ENCODE data around the gene RARA. TPM values are rescaled to one million over a fixed set of nuclear protein-coding genes. Genes with fewer than 3 reads are reported as not detected.

The RARA gene
- total RNA-seq, 1 experiment from 2014 or later = 12.2 TPM

- Mint-ChIP-seq H3K4me1 (ENCODE audit: insufficient read depth, unreplicated experiment) (peaks cover 24% of the 10 kb centered on the region), H3K36me3 (ENCODE audit: insufficient read depth, unreplicated experiment) (peaks cover 29% of the 10 kb centered on the region), H3K27ac (ENCODE audit: low read depth, unreplicated experiment) (no peak overlapping the region), H3K4me3 (ENCODE audit: unreplicated experiment) (no peak overlapping the region), H3K9me3 (ENCODE audit: unreplicated experiment) (no peaks in the 10 kb centered on the region), H3K27me3 (ENCODE audit: insufficient read depth, unreplicated experiment) (no peaks in the 10 kb centered on the region)
- no TSS peak for BruUV-seq (replicated peaks)
- DNase-seq (ENCODE audit: unreplicated experiment) = no peak
- TF ChIP-seq CTCF (IDR thresholded peaks at IDR 0.05; ENCODE audit: unreplicated experiment) = no peak
- CTCF ChIA-PET = interaction anchor here (0.9 to 15.7 kb wide), 6 partner anchors 9 to 209 kb away, joined by 3 to 396 read pairs (median 4); partner anchors contain the start of gene RARA
- intact Hi-C loops (cut with micrococcal nuclease) = no loop called here
- POLR2A ChIA-PET = interaction anchor here (1.0 kb wide), 1 partner anchor 49 kb away, joined by 5 read pairs; no protein-coding TSS in a partner anchor
These were observed 43.9 kb downstream of the RARA start for GRCh38 chr17:40352779-40353394.

- no peak overlapping the region for H3K27ac Mint-ChIP-seq (ENCODE audit: low read depth, unreplicated experiment)
- no peak overlapping the region for H3K4me3 Mint-ChIP-seq (ENCODE audit: unreplicated experiment)
- peaks cover 15% of the 10 kb centered on the region for H3K4me1 Mint-ChIP-seq (ENCODE audit: insufficient read depth, unreplicated experiment)
- ChIA-PET POLR2A (interaction anchor here (1.1 to 1.5 kb wide), 3 partner anchors 37 to 52 kb away, joined by 3 to 5 read pairs (median 5); no protein-coding TSS in a partner anchor), CTCF (interaction anchor here (0.6 to 15.7 kb wide), 21 partner anchors 11 to 207 kb away, joined by 3 to 396 read pairs (median 5); partner anchors contain the start of gene RARA)
- H3K9me3 Mint-ChIP-seq (ENCODE audit: unreplicated experiment) = no peaks in the 10 kb centered on the region
- peaks cover 29% of the 10 kb centered on the region for H3K36me3 Mint-ChIP-seq (ENCODE audit: insufficient read depth, unreplicated experiment)
- H3K27me3 Mint-ChIP-seq (ENCODE audit: insufficient read depth, unreplicated experiment) = no peaks in the 10 kb centered on the region
- intact Hi-C loops (cut with micrococcal nuclease) = loop anchor here (1.0 to 2.0 kb wide), 2 partner anchors 51 to 152 kb away; no protein-coding TSS in a partner anchor
- no TSS peak for BruUV-seq (replicated peaks)
- TF ChIP-seq CTCF (IDR thresholded peaks at IDR 0.05; ENCODE audit: unreplicated experiment) = no peak
- no peak for DNase-seq (ENCODE audit: unreplicated experiment)
These were observed 45.5 kb downstream of the RARA start for GRCh38 chr17:40354221-40355122.

- Mint-ChIP-seq H3K4me3 (ENCODE audit: unreplicated experiment) (no peak overlapping the region), H3K36me3 (ENCODE audit: insufficient read depth, unreplicated experiment) (peaks cover 29% of the 10 kb centered on the region), H3K4me1 (ENCODE audit: insufficient read depth, unreplicated experiment) (peaks cover 7% of the 10 kb centered on the region), H3K27me3 (ENCODE audit: insufficient read depth, unreplicated experiment) (no peaks in the 10 kb centered on the region), H3K27ac (ENCODE audit: low read depth, unreplicated experiment) (no peak overlapping the region), H3K9me3 (ENCODE audit: unreplicated experiment) (no peaks in the 10 kb centered on the region)
- BruUV-seq (replicated peaks) = no TSS peak
- POLR2A ChIA-PET = interaction anchor here (1.1 to 1.5 kb wide), 3 partner anchors 38 to 52 kb away, joined by 3 to 5 read pairs (median 5); no protein-coding TSS in a partner anchor
- DNase-seq (ENCODE audit: unreplicated experiment) = peak; percentile 56
- intact Hi-C loops (cut with micrococcal nuclease) = loop anchor here (1.0 to 2.0 kb wide), 2 partner anchors 52 to 152 kb away; no protein-coding TSS in a partner anchor
- CTCF ChIA-PET = interaction anchor here (0.6 to 15.7 kb wide), 20 partner anchors 10 to 205 kb away, joined by 3 to 396 read pairs (median 6); partner anchors contain the start of gene RARA
- TF ChIP-seq CTCF (IDR thresholded peaks at IDR 0.05; ENCODE audit: unreplicated experiment) = peak; percentile 94
These were observed 46.3 kb downstream of the RARA start for GRCh38 chr17:40355123-40355803.

Data from MCF 10A (cell line).